OCI-LY3 (cell line): ENCODE measurements around the gene SLC38A1.
"Not testable (repeated sequence)": the region's sequence is repeated elsewhere in the genome, so short reads cannot be mapped to it uniquely, and the experiment has no call there.

ENCODE experiments used
- EZH2phosphoT487 ChIP-seq: fragments of 200-600 bp; shearing (Covaris generic); IDR thresholded peaks from 2 replicates; pipeline ENCODE4 v1.6.1; 2018; ENCODE audit warnings: antibody characterized with exemption, mixed run types, low read depth
- TF ChIP-seq, protein P1 (sequence below): fragments of 200-600, 300-600 bp; sonication (generic); IDR thresholded peaks from 2 replicates; pipeline ENCODE4 v1.5.1; 2014; ENCODE audit warnings: antibody characterized with exemption, low read length, low read depth

DNA sequence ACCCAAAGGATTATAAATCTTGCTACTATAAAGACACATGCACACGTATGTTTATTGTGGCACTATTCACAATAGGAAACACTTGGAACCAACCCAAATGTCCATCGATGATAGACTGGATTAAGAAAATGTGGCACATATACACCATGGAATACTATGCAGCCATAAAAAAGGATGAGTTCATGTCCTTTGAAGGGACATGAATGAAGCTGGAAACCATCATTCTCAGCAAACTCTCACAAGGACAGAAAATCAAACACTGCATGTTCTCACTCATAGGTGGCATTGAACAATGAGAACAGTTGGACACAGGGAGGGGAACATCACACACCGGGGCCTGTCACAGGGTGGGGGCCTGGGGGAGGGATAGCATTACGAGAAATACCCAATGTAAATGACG, 16.8 kb downstream of the SLC38A1 start:
- TF ChIP-seq EZH2phosphoT487: not testable (repeated sequence)
- TF ChIP-seq, protein P1, sequence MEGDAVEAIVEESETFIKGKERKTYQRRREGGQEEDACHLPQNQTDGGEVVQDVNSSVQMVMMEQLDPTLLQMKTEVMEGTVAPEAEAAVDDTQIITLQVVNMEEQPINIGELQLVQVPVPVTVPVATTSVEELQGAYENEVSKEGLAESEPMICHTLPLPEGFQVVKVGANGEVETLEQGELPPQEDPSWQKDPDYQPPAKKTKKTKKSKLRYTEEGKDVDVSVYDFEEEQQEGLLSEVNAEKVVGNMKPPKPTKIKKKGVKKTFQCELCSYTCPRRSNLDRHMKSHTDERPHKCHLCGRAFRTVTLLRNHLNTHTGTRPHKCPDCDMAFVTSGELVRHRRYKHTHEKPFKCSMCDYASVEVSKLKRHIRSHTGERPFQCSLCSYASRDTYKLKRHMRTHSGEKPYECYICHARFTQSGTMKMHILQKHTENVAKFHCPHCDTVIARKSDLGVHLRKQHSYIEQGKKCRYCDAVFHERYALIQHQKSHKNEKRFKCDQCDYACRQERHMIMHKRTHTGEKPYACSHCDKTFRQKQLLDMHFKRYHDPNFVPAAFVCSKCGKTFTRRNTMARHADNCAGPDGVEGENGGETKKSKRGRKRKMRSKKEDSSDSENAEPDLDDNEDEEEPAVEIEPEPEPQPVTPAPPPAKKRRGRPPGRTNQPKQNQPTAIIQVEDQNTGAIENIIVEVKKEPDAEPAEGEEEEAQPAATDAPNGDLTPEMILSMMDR: not testable (repeated sequence)
